ENCODE data around the gene ANO1.

DNA sequence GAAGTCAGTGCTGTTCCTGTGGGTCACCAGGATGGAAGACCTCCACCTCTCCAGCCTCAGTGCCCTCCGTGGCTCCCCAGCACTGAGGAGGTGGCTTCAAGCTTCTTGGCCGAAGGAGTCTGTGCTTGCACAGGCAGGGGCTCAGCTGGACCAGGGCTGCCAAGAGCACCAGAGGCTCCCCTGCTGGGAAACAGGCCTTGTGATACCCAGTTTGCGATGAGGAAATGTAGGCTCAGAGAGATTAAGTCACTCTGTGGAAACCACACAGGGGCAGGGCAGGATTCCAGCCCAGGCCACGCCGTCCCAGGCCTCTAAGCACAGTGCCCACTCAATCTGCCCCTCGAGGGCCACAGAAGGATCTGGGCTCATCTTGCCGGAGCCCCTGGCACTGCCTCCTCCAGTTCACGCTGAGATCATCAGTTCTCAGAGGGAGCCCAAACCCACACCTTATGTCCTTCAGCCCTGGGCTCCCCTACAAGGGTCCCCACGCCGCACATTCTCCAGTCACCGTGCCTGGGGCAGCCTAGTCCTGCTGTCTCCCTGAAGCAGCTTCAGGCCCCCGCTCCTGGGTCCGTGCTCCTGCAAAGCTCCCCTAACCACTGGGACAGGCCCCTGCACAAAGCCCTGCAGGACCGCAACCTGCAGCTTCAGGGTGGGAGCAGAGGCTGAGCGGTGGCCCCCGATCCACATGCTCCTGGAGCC lies 21.6 kb downstream of the ANO1 start:
- TF ChIP-seq, protein P1, sequence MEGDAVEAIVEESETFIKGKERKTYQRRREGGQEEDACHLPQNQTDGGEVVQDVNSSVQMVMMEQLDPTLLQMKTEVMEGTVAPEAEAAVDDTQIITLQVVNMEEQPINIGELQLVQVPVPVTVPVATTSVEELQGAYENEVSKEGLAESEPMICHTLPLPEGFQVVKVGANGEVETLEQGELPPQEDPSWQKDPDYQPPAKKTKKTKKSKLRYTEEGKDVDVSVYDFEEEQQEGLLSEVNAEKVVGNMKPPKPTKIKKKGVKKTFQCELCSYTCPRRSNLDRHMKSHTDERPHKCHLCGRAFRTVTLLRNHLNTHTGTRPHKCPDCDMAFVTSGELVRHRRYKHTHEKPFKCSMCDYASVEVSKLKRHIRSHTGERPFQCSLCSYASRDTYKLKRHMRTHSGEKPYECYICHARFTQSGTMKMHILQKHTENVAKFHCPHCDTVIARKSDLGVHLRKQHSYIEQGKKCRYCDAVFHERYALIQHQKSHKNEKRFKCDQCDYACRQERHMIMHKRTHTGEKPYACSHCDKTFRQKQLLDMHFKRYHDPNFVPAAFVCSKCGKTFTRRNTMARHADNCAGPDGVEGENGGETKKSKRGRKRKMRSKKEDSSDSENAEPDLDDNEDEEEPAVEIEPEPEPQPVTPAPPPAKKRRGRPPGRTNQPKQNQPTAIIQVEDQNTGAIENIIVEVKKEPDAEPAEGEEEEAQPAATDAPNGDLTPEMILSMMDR (IDR thresholded peaks at IDR 0.05): no peak
- TF ChIP-seq, protein P2, sequence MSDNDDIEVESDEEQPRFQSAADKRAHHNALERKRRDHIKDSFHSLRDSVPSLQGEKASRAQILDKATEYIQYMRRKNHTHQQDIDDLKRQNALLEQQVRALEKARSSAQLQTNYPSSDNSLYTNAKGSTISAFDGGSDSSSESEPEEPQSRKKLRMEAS (IDR thresholded peaks at IDR 0.05): no peak
- TF ChIP-seq RFX5 (IDR thresholded peaks at IDR 0.05) (no peak), CBX8 (IDR thresholded peaks at IDR 0.05) (no peak), SREBF2 (IDR thresholded peaks at IDR 0.05) (no peak), JUN (IDR thresholded peaks at IDR 0.05) (no peak), GATA3 (IDR thresholded peaks at IDR 0.05; ENCODE audit: borderline replicate concordance) (no peak), POLR2A (IDR thresholded peaks at IDR 0.05; ENCODE audit: low read length) (no peak), ZSCAN20 (CRISPR knock-in tag; IDR thresholded peaks at IDR 0.05) (no peak)
- TF ChIP-seq, protein P3, sequence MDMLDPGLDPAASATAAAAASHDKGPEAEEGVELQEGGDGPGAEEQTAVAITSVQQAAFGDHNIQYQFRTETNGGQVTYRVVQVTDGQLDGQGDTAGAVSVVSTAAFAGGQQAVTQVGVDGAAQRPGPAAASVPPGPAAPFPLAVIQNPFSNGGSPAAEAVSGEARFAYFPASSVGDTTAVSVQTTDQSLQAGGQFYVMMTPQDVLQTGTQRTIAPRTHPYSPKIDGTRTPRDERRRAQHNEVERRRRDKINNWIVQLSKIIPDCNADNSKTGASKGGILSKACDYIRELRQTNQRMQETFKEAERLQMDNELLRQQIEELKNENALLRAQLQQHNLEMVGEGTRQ (IDR thresholded peaks at IDR 0.05): no peak

Measured in A549 (cell line).